Esophagus squamous epithelium (tissue), 5 donors: ENCODE measurements around the gene TTF2. TPM values are rescaled to one million over a fixed set of nuclear protein-coding genes. Genes with fewer than 3 reads are reported as not detected.

ENCODE experiments used
- DNase-seq: peaks from one replicate; lab custom pipeline; 2025; lab: John Stamatoyannopoulos, UW
- H3K27ac ChIP-seq, 4 donors: fragments of 200-600 bp; sonication (generic); one replicate each; pipeline ENCODE4 v1.5.1; 2016 to 2019; ENCODE audit warnings: mild to moderate bottlenecking in 1 of 4
- H3K27me3 ChIP-seq, 4 donors: fragments of 200-600 bp; sonication (generic); 1 replicate in 3 of 4; 2 replicates in 1 of 4; pipeline versions ENCODE4 v1.5.1 to v1.6.0; 2017 to 2021; ENCODE audit warnings: antibody characterized with exemption in 1 of 4
- H3K36me3 ChIP-seq, 3 donors: fragments of 200-600 bp; sonication (generic); one replicate each; pipeline ENCODE4 v1.5.1; 2016 to 2019
- H3K4me1 ChIP-seq, 3 donors: fragments of 200-600 bp; sonication (generic); one replicate each; pipeline ENCODE4 v1.5.1; 2017 to 2019
- H3K4me3 ChIP-seq, 4 donors: fragments of 200-600 bp; sonication (generic); 1 replicate in 3 of 4; 2 replicates in 1 of 4; pipeline ENCODE4 v1.5.1; 2016 to 2019; ENCODE audit warnings: mild to moderate bottlenecking in 2 of 4, moderate library complexity in 1 of 4
- H3K9me3 ChIP-seq, 3 donors: fragments of 200-600 bp; sonication (generic); one replicate each; pipeline ENCODE4 v1.5.1; 2016 to 2019
- CTCF ChIP-seq, 6 experiments: fragments of 450-650 bp in 4 of 6; fragments of 200-600 bp in 2 of 6; sonication (generic) in 2 of 6; IDR thresholded peaks; one replicate each; pipeline ENCODE4 v1.5.1; 2016 to 2019; ENCODE audit warnings: antibody characterized with exemption in 6 of 6, mild to moderate bottlenecking in 4 of 6, moderate library complexity in 4 of 6
- POLR2A ChIP-seq, 4 donors: fragments of 450-650 bp; IDR thresholded peaks; one replicate each; pipeline ENCODE4 v1.6.1; 2017; ENCODE audit warnings: antibody characterized with exemption in 4 of 4, mild to moderate bottlenecking in 4 of 4, moderate library complexity in 3 of 4
- WGBS, 2 donors: methylation state at CpG; one replicate each; pipeline ENCODE4 v1.1.5; 2018; 5-methylcytosine and 5-hydroxymethylcytosine counted together
- intact Hi-C: fragments of 100-400 bp; cut with DNase I; formaldehyde crosslinking; loops from one replicate; pipeline ENCODE4 v1.15.0; 2022
- total RNA-seq, 4 donors: library from RNA; depleted of rRNA; stranded (reverse); fragments of >200 nt; gene quantifications; one replicate each; pipeline ENCODE4 v1.1.0, GENCODE V29; 2016
- donor health status: DM: yes; HTN: yes; CAD: no.

The TTF2 gene
- total RNA-seq, 4 donors from 2014 or later, result 7.2 to 24.2 (median 19.2) TPM

- intact Hi-C loops, result loop anchor here (10.0 kb wide), 1 partner anchor 60 kb away; the partner anchor contains the start of gene TTF2
- no peak for DNase-seq
- Histone ChIP-seq H3K36me3 (no peaks in the 10 kb centered on the region), H3K27me3 (no peaks in the 10 kb centered on the region), H3K9me3 (no peaks in the 10 kb centered on the region), H3K4me3 (no peak overlapping the region), H3K27ac (no peak overlapping the region), H3K4me1 (peaks cover 5 to 24% (median 6%) of the 10 kb centered on the region in 3 donors)
- TF ChIP-seq POLR2A (IDR thresholded peaks at IDR 0.05), result no peak
- TF ChIP-seq CTCF (IDR thresholded peaks at IDR 0.05), result no peak
- WGBS, 2 donors, result 65 to 69% methylated on average over 1 of the region's 1 CpG
These were observed 64.5 kb downstream of the TTF2 start for GRCh38 chr1:117124661-117125060.

GRCh38 chr1:117127795-117128194 is 67.7 kb downstream of the TTF2 start:
- no peak for DNase-seq
- Histone ChIP-seq H3K4me1 (peaks cover 0 to 3% (median 0%) of the 10 kb centered on the region in 3 donors), H3K36me3 (no peaks in the 10 kb centered on the region), H3K9me3 (no peaks in the 10 kb centered on the region), H3K4me3 (no peak overlapping the region), H3K27ac (no peak overlapping the region), H3K27me3 (no peaks in the 10 kb centered on the region)
- no peak for TF ChIP-seq POLR2A (IDR thresholded peaks at IDR 0.05)
- no peak for TF ChIP-seq CTCF (IDR thresholded peaks at IDR 0.05)
- intact Hi-C loops, result loop anchor here (10.0 kb wide), 1 partner anchor 63 kb away; the partner anchor contains the start of gene TTF2

- Histone ChIP-seq H3K4me3 (no peak overlapping the region), H3K36me3 (no peaks in the 10 kb centered on the region), H3K27ac (no peak overlapping the region), H3K4me1 (peaks cover 0 to 3% (median 0%) of the 10 kb centered on the region in 3 donors), H3K9me3 (no peaks in the 10 kb centered on the region), H3K27me3 (no peaks in the 10 kb centered on the region)
- intact Hi-C loops, result loop anchor here (10.0 kb wide), 1 partner anchor 64 kb away; the partner anchor contains the start of gene TTF2
- TF ChIP-seq CTCF (IDR thresholded peaks at IDR 0.05) (peak in 5 of 6 experiments; percentile 26 to 64 (median 41)), POLR2A (IDR thresholded peaks at IDR 0.05) (no peak)
- no peak for DNase-seq
- 22 to 27% methylated on average over 5 of the region's 5 CpGs for WGBS, 2 donors
These were observed 68.4 kb downstream of the TTF2 start for GRCh38 chr1:117128323-117129079.

GRCh38 chr1:117130526-117130925 is 70.4 kb downstream of the TTF2 start:
- H3K36me3 ChIP-seq, result no peaks in the 10 kb centered on the region
- intact Hi-C loops, result no loop called here
- no peak overlapping the region for H3K27ac ChIP-seq
- no peak overlapping the region for H3K4me3 ChIP-seq
- DNase-seq, result no peak
- peaks cover 0 to 3% (median 0%) of the 10 kb centered on the region in 3 donors for H3K4me1 ChIP-seq
- no peak for TF ChIP-seq POLR2A (IDR thresholded peaks at IDR 0.05)
- no peak for TF ChIP-seq CTCF (IDR thresholded peaks at IDR 0.05)
- no peaks in the 10 kb centered on the region for H3K9me3 ChIP-seq
- WGBS, 2 donors, result 89 to 90% methylated on average over 4 of the region's 4 CpGs
- H3K27me3 ChIP-seq, result peaks cover 0 to 2% (median 0%) of the 10 kb centered on the region in 4 donors

- DNase-seq, result no peak
- Histone ChIP-seq H3K36me3 (no peaks in the 10 kb centered on the region), H3K9me3 (no peaks in the 10 kb centered on the region), H3K4me1 (no peaks in the 10 kb centered on the region), H3K27ac (no peak overlapping the region), H3K27me3 (peaks cover 0 to 4% (median 0%) of the 10 kb centered on the region in 4 donors), H3K4me3 (no peak overlapping the region)
- TF ChIP-seq CTCF (IDR thresholded peaks at IDR 0.05) (no peak), POLR2A (IDR thresholded peaks at IDR 0.05) (no peak)
- intact Hi-C loops, result no loop called here
- WGBS, 2 donors, result 72 to 94% methylated on average over 2 of the region's 2 CpGs
These were observed 75.2 kb downstream of the TTF2 start for GRCh38 chr1:117135329-117135728.
